ENCODE results near the gene OPN3. TPM values are rescaled to one million over a fixed set of nuclear protein-coding genes. Genes with fewer than 3 reads are reported as not detected.

The OPN3 gene
- total RNA-seq, 3 donors from 2014 or later: 27.4 to 77.6 (median 29.0) TPM

- TF ChIP-seq, protein P1, sequence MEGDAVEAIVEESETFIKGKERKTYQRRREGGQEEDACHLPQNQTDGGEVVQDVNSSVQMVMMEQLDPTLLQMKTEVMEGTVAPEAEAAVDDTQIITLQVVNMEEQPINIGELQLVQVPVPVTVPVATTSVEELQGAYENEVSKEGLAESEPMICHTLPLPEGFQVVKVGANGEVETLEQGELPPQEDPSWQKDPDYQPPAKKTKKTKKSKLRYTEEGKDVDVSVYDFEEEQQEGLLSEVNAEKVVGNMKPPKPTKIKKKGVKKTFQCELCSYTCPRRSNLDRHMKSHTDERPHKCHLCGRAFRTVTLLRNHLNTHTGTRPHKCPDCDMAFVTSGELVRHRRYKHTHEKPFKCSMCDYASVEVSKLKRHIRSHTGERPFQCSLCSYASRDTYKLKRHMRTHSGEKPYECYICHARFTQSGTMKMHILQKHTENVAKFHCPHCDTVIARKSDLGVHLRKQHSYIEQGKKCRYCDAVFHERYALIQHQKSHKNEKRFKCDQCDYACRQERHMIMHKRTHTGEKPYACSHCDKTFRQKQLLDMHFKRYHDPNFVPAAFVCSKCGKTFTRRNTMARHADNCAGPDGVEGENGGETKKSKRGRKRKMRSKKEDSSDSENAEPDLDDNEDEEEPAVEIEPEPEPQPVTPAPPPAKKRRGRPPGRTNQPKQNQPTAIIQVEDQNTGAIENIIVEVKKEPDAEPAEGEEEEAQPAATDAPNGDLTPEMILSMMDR (IDR thresholded peaks at IDR 0.05): no peak
- no peak overlapping the region for H3K4me3 ChIP-seq
- ATAC-seq: peak; percentile 39
- no peaks in the 10 kb centered on the region for H3K36me3 ChIP-seq (ENCODE audit: low read depth)
- peaks cover 3% of the 10 kb centered on the region for H3K4me1 ChIP-seq (ENCODE audit: low read depth)
- DNase-seq: peak in 1 of 3 donors; percentile 39
- intact Hi-C loops (cut with DNase I, micrococcal nuclease): no loop called here
- no peaks in the 10 kb centered on the region for H3K9me3 ChIP-seq
These were observed 2.4 kb upstream of the OPN3 start for GRCh38 chr1:241642593-241642944.

DNA sequence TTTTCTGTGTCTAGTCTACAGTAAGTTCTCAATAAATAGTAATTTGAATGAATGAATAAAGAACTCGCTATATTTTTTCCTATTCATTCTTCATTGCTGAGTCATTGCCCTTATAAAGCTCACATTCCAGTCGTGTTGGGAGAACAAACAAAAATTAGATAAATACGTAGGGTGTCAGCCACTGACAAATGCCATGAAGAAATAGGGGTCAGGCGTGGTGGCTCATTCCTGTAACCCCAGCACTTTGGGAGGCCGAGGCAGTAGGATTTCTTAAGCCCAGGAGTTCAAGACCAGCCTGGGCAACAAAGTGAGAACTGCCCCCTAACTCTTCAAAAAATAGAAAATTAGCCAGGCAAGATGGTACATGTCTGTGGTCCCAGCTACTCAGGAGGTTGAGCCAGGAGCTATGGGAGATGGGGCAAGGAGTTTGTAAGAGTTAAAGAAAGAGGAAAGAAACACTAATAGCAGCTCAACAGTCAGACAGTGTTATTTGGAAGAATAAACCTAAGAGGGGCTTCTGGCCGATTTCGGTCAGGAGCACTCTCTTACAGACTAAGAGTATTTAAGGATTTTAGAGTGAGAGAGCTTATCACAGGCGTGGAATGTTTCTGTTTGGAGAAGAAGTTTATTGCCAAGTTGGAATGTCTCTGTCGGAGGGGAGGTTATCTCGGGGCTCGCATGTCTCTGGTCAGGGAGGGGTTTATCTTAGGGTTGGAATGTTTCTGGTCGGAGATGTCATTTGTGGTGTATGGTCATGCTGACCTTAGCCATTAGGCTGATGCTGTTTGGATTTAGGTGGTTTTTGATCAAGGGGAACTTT, 1.8 kb upstream of the OPN3 start:
- peaks cover 3% of the 10 kb centered on the region for H3K4me1 ChIP-seq (ENCODE audit: low read depth)
- no peaks in the 10 kb centered on the region for H3K9me3 ChIP-seq
- ATAC-seq (no peak), DNase-seq (no peak)
- no peak overlapping the region for H3K4me3 ChIP-seq
- TF ChIP-seq, protein P1 (IDR thresholded peaks at IDR 0.05): no peak
- intact Hi-C loops (cut with DNase I, micrococcal nuclease): no loop called here
- H3K36me3 ChIP-seq (ENCODE audit: low read depth): no peaks in the 10 kb centered on the region

DNA sequence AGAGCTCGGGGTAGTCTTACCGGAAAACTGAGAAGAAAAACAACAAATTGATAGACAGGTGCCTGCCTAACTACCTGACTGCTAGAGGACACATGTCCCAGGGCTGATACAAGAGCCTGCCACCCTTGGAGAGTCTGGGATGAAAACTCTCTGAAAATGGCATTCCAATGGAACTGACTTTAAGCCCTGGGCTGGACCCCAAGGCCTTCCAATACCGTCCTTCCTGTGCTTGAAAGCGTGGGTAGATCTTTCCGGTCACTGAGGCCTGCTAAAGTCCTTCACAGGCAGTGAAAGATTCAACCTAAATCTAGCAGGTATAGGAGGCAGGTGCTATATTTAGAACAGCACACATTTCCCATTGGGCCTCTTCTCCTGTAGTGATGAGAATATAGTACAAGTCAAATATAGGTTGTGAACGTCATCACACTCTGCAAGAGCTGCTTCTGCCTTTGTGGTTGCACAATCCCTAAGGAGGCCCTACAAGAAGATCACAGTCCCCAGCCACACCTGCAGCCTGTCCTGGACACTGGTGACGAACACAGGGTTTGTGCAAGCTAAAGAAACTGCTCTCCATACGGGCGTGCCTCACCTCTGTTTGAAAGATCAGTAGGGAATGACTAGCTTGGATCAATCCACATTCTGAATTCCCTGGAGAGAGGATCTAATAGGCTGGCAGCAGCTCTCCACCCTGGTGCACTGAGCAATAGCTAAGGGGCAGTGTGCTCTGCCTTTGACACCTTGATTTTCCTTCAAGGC, 876 bp upstream of the OPN3 start:
- ATAC-seq (peak; percentile 57), DNase-seq (peak; percentile 33 to 54 (median 45))
- intact Hi-C loops (cut with DNase I, micrococcal nuclease): no loop called here
- TF ChIP-seq, protein P1 (IDR thresholded peaks at IDR 0.05): no peak
- Histone ChIP-seq H3K9me3 (no peaks in the 10 kb centered on the region), H3K4me3 (no peak overlapping the region), H3K4me1 (ENCODE audit: low read depth) (peaks cover 3% of the 10 kb centered on the region), H3K36me3 (ENCODE audit: low read depth) (no peaks in the 10 kb centered on the region)

GRCh38 chr1:241639623-241640148, 483 bp downstream of the OPN3 start:
- TF ChIP-seq, protein P1 (IDR thresholded peaks at IDR 0.05): no peak
- peaks cover 3% of the 10 kb centered on the region for H3K4me1 ChIP-seq (ENCODE audit: low read depth)
- ATAC-seq (peak; percentile 30), DNase-seq (peak in 2 of 3 donors; percentile 30 to 72)
- no peaks in the 10 kb centered on the region for H3K36me3 ChIP-seq (ENCODE audit: low read depth)
- H3K9me3 ChIP-seq: no peaks in the 10 kb centered on the region
- peak overlapping the region; percentile 78 for H3K4me3 ChIP-seq
- intact Hi-C loops (cut with DNase I, micrococcal nuclease): no loop called here

GRCh38 chr1:241638909-241639622, 1.1 kb downstream of the OPN3 start:
- ATAC-seq (no peak), DNase-seq (no peak)
- intact Hi-C loops (cut with DNase I, micrococcal nuclease): no loop called here

More at GRCh38 chr1:241638909-241639622, 1.1 kb downstream of the OPN3 start:
- Histone ChIP-seq H3K4me3 (peak overlapping the region; percentile 78), H3K4me1 (ENCODE audit: low read depth) (peaks cover 3% of the 10 kb centered on the region), H3K36me3 (ENCODE audit: low read depth) (no peaks in the 10 kb centered on the region), H3K9me3 (no peaks in the 10 kb centered on the region)
- TF ChIP-seq, protein P1 (IDR thresholded peaks at IDR 0.05): no peak

All from mucosa of descending colon (tissue), 3 donors.